Measurements from ENCODE around the gene B4GALNT2.
"Not testable (repeated sequence)": the region's sequence is repeated elsewhere in the genome, so short reads cannot be mapped to it uniquely, and the experiment has no call there.

The B4GALNT2 gene

DNA sequence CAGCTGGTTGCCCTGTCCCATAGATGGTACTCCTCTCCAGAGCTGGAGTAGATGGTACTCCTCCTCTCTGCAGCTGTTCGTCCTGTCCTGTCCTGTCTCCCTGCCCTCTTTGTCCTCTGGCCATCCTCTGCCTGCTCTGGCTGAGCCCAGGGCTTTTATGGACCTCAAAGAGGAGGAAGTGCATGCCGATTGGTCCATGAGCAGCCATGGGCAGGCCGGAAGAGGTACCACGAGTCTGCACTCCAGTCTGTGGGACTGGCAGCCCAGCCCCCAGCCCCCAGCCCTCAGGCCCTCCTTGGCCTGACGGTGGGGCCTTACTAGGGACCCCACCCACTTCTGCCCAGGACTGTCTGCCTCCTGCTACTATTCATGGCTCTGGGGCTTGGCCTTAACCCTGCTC is 50.8 kb downstream of the B4GALNT2 start:
- DNase-seq: no peak

DNA sequence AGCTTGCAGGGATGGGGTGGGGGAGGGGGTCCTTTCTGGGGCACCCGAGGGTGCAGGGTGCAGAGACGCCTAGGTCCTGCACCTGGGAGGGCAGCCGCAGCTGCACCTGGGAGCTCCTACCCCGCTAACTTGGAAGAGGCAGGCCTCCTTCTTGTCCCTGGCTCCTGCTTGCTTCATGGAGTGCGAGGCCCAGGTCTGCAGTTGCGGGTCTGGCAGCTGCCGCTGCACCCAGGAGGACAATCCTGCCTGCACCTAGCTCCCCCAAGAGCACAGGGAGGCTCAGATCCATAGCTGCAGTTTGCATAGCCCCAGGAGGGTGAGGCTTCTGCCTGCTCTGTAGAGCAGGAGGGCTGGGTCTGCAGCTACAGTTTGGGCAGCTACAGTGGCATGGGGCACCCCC is 51.2 kb downstream of the B4GALNT2 start:
- no peak for DNase-seq

DNA sequence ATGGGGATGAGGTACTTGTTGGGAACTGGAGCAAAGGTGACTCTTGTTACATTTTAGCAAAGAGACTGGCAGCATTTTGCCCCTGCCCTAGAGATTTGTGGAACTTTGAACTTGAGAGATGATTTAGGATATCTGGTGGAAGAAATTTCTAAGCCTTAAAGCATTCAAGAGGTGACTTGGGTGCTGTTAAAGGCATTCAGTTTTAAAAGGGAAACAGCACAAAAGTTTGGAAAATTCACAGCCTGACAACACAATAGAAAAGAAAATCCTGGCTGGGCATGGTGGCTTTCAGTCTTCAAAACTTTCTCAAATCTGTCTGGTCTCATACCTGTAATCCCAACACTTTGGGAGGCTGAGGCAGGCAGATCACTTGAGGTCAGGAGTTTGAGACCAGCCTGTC is 52.0 kb downstream of the B4GALNT2 start:
- not testable (repeated sequence) for DNase-seq

DNA sequence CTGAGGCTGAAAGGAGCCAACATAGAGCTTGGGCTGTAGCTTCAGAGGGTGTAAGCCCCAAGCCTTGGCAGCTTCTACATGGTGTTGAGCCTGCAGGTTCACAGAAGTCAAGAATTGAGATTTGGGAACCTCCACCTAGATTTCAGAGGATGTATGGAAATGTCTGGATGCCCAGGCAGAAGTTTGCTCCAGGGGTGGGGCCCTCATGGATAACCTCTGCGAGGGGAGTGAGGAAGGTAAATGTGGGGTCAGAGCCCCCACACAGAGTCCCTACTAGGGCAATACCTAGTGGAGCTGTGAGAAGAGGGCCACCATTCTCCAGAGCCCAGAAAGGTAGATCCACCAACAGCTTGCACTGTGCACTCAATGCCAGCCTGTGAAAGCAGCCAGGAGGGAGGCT is 52.8 kb downstream of the B4GALNT2 start:
- not testable (repeated sequence) for DNase-seq

DNA sequence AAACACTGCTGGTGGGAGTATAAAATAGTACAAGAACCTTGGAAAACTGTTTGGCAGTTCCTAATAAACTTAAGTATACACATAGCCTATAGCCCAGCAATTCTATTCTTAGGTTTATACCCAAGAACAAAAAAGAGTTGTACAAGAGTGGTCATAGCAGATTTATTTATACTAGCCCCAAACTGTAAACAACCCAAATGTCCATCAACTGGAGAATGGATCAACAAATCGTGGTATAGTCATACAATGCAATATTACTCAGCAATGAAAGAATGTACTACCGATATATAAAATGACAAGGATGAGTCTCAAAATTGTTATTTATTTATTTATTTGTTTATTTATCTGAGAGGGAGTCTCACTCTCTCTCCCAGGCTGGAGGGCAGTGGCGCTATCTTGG is 54.7 kb downstream of the B4GALNT2 start:
- DNase-seq: no peak

DNA sequence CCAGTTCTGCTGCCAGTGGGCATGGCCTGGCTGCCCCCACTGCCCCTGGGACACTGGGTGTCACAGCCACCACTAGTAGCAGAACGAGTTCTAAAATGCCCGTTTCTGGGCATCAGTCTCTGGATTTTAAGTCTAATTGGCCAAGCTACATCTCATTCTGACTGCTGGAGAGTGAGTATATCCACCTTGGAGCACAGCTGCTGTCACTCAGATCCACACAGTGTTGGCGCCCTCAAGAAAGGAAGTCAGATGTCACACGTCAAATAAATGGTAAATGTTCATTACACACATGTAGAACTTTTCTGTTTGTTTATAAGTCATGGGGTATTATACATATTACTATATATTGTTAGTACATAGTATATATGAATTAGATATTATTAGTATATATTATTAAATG is 58.4 kb downstream of the B4GALNT2 start:
- no peak for DNase-seq

DNA sequence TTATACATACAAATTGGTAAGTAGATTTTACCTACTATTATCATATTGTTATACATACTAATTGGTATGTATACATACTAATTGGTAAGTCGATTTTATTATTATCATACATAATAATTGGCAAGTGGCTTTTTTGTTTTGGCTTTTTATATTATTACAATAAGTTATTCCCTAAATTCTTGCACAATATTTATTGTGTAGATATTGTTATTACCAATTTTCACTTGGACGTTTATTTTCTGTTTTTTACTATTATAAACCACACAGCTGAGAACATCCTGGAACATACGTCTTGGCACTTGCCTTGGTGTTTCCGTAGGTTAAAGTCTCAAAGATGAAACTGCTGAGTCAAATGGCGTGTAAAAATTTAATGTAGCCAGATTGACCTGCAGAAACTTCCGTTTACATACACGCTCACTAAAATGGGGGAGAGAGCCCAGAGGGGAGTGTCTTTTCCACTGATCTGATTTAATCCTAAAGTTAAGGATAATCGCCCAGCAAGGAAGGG is 58.9 kb downstream of the B4GALNT2 start:
- no peak for DNase-seq

DNA sequence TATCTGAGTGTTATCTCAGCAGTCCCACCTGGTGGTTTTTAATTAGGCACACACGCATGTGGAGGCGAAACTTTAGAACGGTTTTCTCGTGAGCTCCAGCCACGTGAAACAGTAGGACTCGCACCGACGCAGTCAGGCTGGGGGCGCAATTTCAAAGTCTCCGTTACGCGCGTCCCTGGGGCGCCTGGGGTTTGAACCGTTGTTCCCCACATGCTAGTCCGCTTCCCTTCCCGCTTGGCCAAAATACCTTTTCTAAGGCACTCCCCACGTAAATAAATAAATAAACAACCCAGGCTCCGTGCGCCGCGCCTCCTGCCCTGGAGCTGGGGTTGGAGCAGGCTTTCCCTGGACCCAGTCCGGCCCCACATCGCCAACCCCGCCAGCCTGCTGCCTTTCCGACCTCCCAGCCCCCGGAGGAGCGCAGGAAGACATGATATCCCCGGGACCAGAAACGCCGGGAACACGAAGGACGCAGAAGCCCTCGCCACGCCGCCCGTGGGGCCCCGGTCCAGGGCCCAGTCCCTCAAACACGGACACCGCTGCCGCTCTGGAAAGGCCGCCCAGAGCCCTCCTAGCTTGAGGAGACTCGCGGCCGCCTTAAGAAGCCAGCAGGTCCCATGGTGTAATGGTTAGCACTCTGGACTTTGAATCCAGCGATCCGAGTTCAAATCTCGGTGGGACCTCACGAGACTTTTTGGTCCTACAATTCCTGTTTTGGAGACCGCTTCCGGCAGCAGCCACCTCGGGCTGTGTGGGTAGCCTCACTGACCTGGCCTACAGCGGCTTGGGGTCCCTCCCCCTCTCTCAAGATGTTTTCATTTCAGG is 59.6 kb downstream of the B4GALNT2 start:
- peak; percentile 94 to 98 (median 96) for DNase-seq

DNA sequence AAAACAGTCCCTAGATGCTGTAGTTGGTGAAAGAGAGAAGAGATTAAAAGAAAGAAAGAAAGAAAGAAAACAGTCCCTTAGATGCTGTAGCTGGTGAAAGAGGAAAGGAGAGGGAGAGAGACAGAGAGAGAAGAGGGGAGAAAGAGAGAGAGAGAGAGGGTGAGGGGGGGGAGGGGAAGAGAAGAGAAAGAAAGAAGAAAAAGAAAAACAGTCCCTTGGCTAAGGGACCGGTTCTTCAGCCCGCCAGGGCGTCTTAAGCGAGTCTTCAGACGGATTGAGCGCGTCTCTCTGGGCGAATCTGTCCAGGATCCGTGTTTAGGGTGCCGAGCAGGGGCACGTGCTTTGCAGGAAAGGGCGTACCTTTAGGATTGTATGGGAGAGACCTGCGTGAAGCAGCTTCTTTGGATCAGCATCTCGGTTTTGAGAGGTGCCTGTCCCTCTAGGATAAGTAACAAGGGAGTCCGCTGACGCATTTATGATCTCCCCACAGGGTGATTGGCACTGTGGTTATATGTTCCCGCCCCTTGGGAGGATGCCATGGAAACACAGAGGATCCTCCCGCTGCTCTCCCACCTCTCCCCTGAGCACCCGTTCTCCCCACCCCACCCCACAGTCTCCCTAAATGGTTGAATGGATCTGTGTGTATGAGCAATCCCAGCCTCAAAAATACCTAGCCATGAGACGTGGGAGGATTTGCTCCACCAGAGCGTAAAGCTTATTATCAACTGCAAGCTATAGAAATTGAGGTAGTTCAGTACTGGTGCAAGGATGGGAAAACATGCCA is 61.1 kb downstream of the B4GALNT2 start:
- peak in 1 of 4 experiments; percentile 13 for DNase-seq

DNA sequence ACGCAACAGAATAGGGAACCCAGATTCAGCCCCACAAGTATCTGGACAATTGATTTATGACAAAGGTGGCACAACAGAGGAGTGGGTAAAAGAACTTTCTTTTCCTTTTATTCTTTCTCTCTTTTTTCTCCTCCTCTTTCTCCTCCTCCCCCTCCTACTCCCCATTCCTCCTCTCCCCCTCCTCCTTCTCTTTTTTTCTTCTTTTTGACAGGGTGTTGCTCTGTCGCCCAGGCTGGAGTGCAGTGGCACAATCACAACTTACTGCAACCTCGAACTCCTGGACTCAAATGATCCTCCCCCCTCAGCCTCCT is 61.7 kb downstream of the B4GALNT2 start:
- DNase-seq: no peak

DNA sequence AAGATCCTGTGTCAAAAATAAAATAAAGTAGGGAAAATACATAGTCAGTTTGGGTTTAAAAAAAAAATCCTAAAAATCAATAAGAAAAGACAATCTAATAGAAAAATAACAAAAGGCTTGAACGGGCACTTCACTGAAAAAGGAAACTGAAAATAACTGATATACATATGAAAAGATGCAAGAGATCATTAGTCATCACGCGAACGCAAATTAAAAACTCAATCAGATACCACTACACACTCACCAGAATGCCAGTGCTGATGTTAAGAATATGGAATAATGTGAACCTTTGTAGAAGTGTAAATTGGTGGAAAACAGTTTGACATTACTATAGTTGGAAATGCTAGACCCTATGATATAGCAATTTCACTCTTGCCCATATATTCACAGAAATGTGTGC is 63.2 kb downstream of the B4GALNT2 start:
- DNase-seq: no peak

DNA sequence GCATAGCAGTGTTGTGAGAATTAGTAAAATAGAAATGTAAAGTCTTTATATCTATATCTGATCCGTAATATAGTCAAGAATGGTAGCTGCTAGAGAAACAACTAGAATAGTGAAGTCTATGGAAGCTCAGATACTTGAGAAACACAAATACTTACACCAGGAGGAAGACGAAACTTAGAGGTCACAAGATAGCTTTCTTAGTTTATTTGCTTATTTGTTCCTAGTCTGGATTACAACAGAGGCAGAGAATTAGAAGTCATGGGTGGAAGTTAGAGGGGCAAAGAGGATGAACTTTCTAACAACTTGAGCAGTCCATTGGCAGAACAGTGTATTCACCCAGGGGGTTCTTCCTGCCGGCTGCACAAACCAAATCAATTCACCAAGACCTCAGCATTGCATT is 64.0 kb downstream of the B4GALNT2 start:
- no peak for DNase-seq

DNA sequence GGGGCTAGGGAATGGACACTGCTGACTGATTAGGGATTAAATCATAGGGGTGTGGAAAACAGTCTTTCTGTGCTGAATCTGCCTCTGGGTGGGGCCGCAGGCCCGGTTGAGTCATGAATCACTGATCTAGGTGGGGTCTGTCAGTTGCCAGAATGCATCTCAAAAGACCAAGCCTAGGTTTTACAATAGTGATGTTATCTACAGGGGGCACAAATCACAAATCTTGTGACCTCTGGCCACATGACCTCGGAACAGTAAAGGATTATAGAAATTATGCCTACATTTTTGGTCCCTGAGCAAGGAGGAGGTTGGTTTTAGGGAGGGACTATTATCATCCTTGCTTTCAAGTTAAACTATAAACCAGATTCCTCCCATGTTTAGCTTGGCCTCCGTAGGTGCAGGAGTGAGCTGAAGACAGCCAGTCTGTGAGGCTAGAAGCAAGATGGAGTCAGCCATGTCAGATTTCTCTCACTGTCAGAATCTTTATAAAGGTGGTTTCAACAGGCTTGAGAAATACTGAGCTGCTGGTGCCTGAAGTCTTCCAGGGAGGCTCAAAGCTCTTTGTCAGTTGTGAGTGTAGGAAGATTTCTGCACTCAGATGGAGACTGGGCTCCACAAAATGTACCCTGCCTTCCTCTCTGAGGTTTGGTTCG is 64.9 kb downstream of the B4GALNT2 start:
- DNase-seq: no peak

DNA sequence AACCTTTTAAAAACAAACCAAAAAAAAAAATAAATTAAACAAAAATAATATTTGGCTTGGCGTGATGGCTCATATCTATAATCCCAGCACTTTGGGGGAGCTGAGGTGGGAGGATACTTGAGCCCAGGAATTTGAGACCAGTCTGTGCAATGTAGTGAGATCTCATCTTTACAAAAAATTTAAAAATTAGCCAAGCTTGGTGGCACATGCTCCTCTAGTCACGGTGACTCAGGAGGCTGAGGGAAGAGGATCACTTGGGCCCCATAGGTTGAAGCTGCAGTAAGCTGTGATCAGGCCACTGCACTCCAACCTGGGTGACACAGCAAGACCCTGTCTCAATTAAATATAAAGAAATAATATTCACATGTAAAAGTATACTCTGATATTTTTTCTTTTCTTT is 65.6 kb downstream of the B4GALNT2 start:
- no peak for DNase-seq

DNA sequence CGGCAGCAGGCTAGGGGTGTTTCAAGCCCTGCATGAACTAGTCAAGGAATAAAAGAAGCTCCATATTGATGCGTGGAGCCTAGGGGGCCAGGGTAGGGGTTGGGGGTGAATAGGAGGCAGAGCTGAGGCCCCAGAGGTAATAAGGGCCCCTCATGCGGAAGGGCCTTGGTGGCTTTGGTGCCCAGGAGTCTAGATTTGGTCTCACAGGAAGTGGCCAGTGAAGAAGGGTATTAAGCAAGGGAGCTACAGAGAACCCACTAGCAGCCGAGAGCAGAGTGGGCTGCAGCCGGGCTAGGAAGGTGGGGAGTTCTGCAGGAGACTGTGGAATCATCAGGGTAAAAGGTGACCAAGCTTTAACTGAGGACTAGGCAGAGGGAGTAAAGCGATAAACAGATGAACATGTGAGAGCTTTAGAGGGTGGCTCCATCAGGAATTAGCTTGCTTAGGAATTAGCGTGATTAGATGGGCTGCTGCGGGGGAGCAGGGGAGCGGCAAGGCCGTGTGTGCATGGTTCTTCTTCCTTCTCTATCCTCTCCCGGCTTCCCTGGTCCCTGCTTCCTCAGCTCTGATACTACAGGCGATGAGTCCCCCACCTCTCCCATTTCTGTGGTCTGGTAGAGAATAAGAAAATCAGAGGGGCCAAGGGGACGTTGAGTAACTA is 68.0 kb downstream of the B4GALNT2 start:
- no peak for DNase-seq

DNA sequence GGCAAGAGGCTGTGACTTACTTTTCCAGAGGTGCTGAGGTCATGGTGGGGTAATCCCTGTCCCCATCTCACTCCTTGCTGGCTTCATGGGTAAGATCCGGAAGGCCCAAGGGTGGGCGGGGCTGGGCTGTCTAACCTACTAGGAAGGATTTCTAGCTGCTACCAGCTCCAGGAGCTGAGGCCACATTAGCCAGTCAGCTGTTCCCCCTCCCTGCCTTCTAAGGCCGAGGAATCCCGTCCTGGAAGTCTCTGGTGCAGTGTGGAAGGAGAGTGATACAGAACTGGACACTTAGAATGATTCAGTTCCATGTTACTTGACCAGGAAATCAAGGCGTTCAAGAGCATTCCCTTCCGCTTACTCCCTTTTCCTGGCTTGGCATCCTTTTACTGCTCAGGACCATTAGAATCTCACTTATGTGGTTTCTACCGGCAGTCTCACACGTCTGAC is 68.9 kb downstream of the B4GALNT2 start:
- no peak for DNase-seq

DNA sequence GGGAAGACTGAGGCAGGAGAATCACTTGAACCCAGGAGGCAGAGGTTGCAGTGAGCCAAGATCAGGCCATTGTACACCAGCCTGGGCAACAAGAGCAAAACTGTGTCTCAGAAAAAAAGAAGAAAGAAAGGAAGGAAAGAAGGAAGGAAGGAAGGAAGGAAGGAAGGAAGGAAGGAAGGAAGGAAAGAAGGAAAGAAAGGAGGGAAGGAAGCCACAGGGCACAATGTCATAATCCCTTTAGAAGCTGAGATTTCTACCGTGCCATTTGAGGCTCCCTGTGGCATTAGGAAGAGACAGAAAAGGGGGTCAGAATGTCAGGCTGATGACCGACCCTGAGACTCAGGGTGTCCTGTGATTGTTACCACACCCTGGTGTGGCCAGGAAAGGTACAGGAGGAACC is 71.2 kb downstream of the B4GALNT2 start:
- DNase-seq: no peak

DNA sequence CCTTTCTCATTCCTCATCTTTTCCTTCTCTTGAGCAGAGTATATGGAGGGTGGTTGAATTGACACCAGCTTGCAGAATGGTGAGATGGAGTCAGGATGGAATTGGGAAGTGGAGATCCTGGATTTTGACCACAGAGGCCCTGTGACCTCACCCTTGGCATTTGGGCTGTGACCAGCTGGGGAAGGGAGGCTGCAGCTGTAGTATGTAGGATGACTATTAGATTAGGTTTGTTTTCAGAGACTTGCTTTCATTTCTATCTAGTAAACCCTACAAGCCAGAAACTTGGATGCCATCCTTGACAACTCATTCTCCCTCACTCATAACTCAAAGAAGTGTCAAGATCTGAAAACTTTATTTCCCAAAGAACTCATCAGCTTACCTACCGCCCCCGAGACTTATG is 71.9 kb downstream of the B4GALNT2 start:
- DNase-seq: no peak

DNA sequence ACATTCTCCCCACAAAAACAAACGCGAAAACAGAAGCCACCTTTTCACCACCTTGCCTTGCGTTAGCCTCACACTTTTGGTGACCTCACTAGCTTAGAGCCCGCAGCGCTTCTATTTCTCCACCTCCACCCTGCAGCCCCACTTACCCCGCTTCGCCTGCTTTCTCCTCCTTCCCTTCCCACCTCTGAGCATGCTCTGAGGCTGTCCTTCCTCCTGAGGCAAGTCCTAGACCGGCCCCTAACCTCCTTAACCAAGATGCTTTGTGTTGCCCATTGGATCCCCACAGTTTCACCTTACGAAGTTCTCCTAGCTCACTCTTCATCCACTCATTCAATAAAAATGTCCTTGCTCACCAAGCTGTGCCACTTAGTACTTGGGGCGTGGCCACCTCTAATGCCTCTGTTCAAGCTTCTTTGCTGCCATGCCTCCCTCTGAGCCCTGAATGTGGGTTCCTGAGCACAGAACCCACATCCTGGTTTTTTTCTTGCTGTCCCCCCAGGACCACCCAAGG is 76.5 kb downstream of the B4GALNT2 start:
- DNase-seq: no peak

DNA sequence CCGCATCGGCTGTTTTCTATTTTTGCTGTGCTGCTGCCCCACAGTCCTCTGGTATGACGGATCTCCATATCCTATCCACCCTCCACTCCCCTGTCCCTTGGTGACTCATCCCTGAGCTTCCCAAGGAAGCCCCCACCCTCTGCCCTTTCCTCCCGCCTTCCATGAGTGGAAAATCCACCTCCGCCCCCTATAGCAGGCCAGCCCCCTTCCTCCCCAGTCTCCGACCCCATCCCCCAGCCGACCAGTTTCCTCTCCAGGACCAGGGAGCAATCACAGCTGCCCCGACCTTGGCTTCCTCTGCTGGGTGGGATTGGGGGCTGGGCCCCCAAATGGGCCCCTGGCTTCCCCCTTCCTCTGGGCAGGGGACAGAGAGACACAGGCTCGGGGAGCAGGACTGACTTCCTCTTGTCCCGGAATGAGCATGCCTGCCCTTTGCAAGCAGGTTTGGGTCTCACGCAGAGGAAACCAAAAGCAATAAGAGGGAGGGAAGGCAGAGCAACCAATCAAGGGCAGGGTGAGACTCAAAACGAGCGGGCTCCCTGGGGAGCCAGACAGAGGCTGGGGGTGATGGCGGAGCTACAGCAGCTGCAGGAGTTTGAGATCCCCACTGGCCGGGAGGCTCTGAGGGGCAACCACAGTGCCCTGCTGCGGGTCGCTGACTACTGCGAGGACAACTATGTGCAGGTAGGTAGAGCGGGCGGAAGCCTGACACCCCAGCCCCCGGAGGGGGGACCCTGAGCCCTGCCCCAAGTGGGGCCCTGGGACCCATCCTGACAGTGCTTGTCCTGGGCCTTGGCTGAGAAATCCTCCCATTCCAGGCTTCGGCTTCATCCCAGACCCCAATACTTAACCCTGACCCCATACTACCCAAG is 77.8 kb downstream of the B4GALNT2 start, which contains the start of the genes ABI3 and GNGT2:
Gene ABI3, plus strand, starts transcription at position 550 of the 872 bp plus-strand sequence. Its CDS starts 18 bp downstream, at position 568.
Gene GNGT2, minus strand, starts transcription at position 417 of the 872 bp plus-strand sequence. CDS start 3,152 bp downstream, outside the sequence.
- DNase-seq: peak in 3 of 4 experiments; percentile 25 to 35 (median 31)

DNA sequence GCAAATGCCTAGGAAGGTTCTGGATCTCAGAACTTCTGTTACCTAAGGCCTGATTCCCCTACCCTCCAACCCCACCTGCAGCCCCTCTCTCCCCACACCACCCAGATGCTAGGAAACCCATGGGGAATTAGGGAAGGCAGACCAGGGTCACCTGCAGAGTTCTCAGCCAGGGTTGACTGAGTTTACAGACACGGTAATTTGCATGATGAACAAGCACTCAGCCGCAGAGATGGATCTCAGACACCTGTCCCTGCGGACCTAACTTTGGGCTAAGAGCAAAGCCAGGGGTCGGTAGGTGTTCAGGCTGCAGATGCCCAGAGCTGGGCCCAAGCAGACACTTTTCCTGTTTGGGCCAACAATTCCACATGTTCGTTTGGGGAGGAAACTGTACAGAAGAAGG is 80.8 kb downstream of the B4GALNT2 start:
- no peak for DNase-seq
